Measurements from ENCODE around the gene ZBTB20.

Gene ZBTB20

DNA sequence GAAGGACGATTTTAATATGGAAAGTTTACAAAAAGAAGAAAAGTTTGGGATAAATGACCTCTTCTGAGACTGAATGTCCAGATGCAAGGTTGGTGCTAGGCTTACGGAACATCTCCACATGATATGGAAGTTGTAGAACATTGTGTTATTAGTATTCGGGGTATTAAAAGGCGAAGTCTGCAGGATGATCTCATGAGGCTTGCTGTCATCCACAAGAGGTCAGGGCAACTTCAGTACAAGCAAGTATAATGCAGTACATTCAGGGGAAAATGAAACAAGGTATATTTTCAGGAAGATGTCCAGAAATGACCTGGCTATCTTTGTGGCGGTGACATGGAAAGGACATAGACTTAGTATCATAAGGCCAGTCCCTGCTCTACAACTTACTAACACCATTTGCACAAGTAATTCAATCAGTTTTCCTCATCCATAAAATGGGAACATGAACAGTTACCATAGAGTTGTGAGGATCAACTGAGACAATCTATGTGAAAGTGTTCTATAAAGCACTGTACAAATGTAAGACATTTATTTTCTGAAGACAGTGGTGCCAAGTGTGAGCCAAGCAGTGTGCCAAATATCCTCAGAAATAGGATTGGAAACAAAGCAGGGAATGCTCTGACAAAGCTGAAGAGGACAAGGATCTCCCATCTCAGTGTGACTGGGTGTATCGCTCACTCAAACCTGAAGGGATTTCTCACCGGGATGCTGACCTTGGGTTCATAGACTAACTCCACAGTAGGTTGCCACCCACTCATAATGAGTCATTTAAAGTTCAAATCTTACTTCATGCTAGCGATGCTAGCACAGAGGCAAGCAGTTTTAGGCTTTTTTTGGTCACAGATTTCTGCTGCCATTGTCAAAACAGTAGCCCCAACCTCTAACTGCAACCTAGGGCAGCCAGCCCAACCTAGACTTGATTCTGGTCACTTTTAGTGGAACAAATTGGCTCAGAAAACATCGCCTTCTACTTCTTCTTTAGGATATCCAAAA is 735.0 kb downstream of the ZBTB20 start:
- TF ChIP-seq, protein P1, sequence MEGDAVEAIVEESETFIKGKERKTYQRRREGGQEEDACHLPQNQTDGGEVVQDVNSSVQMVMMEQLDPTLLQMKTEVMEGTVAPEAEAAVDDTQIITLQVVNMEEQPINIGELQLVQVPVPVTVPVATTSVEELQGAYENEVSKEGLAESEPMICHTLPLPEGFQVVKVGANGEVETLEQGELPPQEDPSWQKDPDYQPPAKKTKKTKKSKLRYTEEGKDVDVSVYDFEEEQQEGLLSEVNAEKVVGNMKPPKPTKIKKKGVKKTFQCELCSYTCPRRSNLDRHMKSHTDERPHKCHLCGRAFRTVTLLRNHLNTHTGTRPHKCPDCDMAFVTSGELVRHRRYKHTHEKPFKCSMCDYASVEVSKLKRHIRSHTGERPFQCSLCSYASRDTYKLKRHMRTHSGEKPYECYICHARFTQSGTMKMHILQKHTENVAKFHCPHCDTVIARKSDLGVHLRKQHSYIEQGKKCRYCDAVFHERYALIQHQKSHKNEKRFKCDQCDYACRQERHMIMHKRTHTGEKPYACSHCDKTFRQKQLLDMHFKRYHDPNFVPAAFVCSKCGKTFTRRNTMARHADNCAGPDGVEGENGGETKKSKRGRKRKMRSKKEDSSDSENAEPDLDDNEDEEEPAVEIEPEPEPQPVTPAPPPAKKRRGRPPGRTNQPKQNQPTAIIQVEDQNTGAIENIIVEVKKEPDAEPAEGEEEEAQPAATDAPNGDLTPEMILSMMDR (IDR thresholded peaks at IDR 0.05; ENCODE audit: control insufficient read depth, insufficient read depth, low read depth, low read length, missing control alignments), result no peak
- no peak for DNase-seq (ENCODE audit: low read depth)

GRCh38 chr3:114411190-114411668 is 735.9 kb downstream of the ZBTB20 start:
- H3K4me3 ChIP-seq (ENCODE audit: control insufficient read depth, low read depth, low read length), result no peak overlapping the region
- no peak for DNase-seq (ENCODE audit: low read depth)
- TF ChIP-seq, protein P1 (IDR thresholded peaks at IDR 0.05; ENCODE audit: control insufficient read depth, insufficient read depth, low read depth, low read length, missing control alignments), result no peak

More for the DNA sequence above, 735.0 kb downstream of the ZBTB20 start:
- H3K4me3 ChIP-seq (ENCODE audit: control insufficient read depth, low read depth, low read length), result no peak overlapping the region

GRCh38 chr3:114408736-114409670 is 738.1 kb downstream of the ZBTB20 start:
- DNase-seq (ENCODE audit: low read depth), result no peak
- TF ChIP-seq, protein P1 (IDR thresholded peaks at IDR 0.05; ENCODE audit: control insufficient read depth, insufficient read depth, low read depth, low read length, missing control alignments), result no peak
- no peak overlapping the region for H3K4me3 ChIP-seq (ENCODE audit: control insufficient read depth, low read depth, low read length)

- DNase-seq (ENCODE audit: low read depth), result no peak
- TF ChIP-seq, protein P1 (IDR thresholded peaks at IDR 0.05; ENCODE audit: control insufficient read depth, insufficient read depth, low read depth, low read length, missing control alignments), result no peak
- H3K4me3 ChIP-seq (ENCODE audit: control insufficient read depth, low read depth, low read length), result no peak overlapping the region
Measured at GRCh38 chr3:114406922-114407321, 740.2 kb downstream of the ZBTB20 start.

DNA sequence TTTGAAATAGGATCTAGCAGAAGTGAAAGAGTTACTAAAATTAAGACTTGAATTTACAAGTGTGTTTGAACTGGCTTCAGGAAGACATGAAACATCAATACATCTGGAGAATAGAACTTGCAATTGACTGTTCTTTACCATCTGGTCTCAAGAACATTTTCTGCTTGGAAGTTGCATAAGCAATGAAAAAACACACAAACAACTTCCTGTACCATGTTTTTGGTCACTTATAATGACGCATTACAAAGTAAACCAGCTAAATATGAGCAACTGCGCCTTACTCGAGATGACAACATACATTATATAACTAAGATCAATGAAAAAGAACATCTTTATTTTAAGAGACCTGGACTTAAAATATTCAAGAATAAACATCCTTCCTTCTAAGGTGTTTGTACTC is 740.8 kb downstream of the ZBTB20 start:
- no peak overlapping the region for H3K4me3 ChIP-seq (ENCODE audit: control insufficient read depth, low read depth, low read length)
- TF ChIP-seq, protein P1 (IDR thresholded peaks at IDR 0.05; ENCODE audit: control insufficient read depth, insufficient read depth, low read depth, low read length, missing control alignments), result no peak
- no peak for DNase-seq (ENCODE audit: low read depth)
